ENCODE data around the gene AADACL3.
A peak's percentile ranks its signal among the peaks of the same experiment; 100 is the strongest.

The AADACL3 gene

DNA sequence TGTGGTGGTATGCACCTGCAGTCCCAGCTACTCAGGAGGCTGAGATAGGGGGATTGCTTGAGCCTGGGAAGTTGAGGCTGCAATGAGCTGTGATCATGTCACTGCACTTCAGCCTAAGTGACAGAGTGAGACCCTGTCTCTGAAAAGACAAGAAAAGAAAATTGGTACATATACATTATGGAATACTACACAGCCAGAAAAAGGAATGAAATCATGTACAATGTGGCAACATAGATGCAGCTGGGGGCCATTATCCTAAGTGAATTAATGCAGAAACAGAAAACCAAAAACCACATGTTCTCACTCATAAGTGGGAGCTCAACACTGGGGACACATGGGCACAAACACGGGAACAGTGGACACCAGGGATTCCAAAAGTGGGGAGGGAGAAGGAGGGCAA, 23.0 kb downstream of the AADACL3 start:
- H3K4me3 ChIP-seq (ENCODE audit: low read length), result no peak overlapping the region
- TF ChIP-seq, protein P1, sequence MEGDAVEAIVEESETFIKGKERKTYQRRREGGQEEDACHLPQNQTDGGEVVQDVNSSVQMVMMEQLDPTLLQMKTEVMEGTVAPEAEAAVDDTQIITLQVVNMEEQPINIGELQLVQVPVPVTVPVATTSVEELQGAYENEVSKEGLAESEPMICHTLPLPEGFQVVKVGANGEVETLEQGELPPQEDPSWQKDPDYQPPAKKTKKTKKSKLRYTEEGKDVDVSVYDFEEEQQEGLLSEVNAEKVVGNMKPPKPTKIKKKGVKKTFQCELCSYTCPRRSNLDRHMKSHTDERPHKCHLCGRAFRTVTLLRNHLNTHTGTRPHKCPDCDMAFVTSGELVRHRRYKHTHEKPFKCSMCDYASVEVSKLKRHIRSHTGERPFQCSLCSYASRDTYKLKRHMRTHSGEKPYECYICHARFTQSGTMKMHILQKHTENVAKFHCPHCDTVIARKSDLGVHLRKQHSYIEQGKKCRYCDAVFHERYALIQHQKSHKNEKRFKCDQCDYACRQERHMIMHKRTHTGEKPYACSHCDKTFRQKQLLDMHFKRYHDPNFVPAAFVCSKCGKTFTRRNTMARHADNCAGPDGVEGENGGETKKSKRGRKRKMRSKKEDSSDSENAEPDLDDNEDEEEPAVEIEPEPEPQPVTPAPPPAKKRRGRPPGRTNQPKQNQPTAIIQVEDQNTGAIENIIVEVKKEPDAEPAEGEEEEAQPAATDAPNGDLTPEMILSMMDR (conservative IDR thresholded peaks at IDR 0.05; ENCODE audit: low read length), result no peak
- DNase-seq (ENCODE audit: low read depth), result no peak

DNA sequence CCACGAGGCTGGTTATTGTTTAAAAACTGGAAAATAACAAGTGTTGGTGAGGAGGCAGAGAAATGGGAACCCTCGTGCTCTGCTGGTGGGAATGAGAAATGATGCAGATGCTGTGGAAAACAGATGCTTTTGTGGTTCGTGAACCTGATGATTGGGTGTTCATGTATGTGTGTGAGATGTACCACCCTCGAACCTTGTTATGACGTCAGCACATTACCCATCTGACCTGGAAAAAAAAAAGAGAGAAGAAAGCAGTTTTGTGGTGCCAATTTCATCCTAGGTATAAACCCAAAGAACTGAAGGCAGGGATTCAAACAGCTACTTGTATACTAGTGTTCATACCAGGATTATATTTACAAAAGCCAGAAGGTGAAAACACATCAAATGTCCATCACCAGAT, 23.7 kb downstream of the AADACL3 start:
- peak; percentile 11 for DNase-seq (ENCODE audit: low read depth)
- no peak overlapping the region for H3K4me3 ChIP-seq (ENCODE audit: low read length)
- TF ChIP-seq, protein P1 (conservative IDR thresholded peaks at IDR 0.05; ENCODE audit: low read length), result no peak

DNA sequence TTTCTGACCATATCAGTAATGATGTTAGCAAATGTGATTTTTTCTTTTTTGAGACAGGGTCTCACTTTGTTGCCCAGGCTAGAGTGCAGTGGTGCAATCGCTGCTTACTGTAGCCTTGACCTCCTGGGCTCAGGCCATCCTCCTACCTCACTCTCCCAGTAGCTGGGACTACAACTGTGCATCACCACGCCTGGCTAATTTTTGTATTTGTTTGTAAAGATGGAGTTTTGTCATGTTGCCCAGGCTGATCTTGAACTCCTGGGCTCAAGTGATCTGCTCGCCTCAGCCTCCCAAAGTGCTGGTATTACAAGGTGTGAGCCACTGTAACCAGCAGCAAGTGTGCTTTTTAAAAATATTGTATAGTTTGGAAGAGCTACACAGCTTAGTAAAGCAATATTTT, 26.0 kb downstream of the AADACL3 start:
- DNase-seq (ENCODE audit: low read depth), result no peak
- TF ChIP-seq, protein P1 (conservative IDR thresholded peaks at IDR 0.05; ENCODE audit: low read length), result no peak
- H3K4me3 ChIP-seq (ENCODE audit: low read length), result no peak overlapping the region

DNA sequence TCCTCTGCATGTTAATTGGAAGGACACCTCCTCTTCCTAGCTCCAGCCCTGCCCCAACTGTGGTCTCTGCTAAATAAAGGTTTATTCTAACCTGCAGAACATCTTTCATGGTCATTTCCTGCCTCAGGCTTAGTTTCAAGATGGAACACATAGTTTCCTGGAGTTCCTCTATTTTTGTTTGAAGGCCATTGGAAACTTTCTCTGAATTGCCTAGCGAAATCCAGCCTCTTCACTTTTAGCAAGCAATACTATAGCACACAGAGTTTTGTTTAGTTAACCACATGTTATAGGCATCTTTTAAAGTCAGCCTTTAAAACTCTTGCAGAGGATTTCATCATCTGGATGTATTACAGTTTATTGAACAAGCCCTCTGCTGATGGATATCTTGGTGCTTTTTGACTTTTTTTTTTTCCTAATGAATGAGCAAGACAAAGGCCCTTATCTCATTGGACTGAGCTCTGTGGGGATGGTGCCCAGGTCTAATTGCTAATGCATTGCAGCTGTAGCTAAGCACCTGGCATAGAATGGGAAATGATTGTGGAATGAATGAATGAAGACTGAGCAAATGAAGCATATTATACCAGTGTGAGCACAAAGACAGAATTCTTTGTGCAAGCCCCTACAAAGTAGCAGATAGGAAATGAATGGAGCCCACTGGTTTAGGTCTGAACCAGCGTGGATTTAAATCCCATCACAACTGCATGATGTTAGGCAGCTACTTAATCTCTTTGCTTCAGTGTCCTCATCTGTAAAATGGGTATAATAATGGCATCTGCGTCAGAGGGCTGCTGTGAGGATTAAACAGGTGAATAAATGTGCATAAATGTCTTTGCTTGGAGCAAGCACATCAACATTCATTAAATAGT, 29.4 kb downstream of the AADACL3 start:
- no peak overlapping the region for H3K4me3 ChIP-seq (ENCODE audit: low read length)
- TF ChIP-seq, protein P1 (conservative IDR thresholded peaks at IDR 0.05; ENCODE audit: low read length), result no peak
- DNase-seq (ENCODE audit: low read depth), result peak; percentile 73

DNA sequence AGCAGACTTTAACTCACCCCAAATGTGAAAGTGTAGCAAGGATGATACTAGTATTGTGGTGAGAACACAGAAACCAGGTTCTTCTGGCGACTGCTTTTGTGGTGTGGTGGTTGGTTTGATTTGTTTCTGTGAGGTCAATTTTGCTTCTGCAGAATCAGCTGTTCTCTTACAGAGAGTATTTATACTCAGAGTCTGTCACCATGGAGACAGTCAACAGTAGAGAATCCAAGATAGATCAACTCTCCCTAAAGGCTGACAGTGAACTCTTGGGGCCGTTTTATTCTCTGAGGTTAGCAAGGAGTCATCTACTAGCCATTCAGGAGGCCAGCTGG, 30.0 kb downstream of the AADACL3 start, which contains the start of gene CFAP107:
CFAP107 (plus strand) TSS at position 209 of the 332 bp plus-strand sequence. CDS start 231 bp downstream, outside the sequence.
- peak; percentile 75 for DNase-seq (ENCODE audit: low read depth)
- H3K4me3 ChIP-seq (ENCODE audit: low read length), result peak within 1 kb of the TSS; percentile 5; the same call in 1 of the 2 replicates
- TF ChIP-seq, protein P1 (conservative IDR thresholded peaks at IDR 0.05; ENCODE audit: low read length), result no peak

DNA sequence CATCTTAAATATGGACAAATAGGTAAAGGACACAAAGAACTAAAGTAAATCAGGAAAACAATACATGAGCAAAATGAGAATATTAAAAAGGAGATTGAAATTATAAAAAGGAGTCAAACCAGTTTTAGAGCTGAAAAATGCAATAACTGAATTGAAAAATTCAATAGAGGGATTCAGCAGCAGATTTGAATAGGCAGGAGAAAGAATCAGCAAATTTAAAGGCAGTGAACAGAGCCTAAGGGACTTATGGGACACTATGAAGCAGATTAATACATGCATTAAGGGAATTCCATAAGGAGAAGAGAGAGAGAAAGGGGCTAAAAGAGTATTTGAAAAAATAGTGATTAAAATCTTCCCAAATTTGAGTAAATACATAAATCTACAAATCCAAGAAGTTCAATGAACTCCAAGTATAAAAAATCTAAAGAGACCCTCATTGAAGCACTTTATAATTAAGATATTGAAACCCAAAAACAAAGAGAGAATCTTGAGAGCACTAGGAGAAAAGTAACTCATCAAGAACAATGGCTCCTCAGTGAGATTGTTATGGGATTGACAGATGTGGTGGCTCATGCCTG, 33.0 kb downstream of the AADACL3 start:
- TF ChIP-seq, protein P1 (conservative IDR thresholded peaks at IDR 0.05; ENCODE audit: low read length), result no peak
- H3K4me3 ChIP-seq (ENCODE audit: low read length), result no peak overlapping the region
- no peak for DNase-seq (ENCODE audit: low read depth)

DNA sequence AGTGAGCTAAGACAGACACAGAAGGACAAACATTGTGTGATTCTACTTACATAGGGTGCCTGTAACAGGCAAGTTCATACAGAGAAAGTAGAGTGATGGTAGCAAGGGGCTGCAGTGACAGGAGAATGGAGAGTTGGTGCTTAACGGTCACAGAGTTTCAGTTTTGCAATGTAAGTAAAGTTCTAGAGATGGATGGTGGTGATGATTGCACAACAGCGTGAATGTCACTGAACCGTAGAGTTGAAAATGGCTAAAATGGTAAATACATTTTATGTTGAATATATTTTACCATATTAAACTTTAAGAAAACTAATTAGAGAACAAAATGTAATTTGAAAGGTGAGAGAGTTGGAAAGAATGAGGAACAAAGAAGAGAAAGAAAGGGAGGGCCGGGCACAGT, 38.8 kb downstream of the AADACL3 start:
- DNase-seq (ENCODE audit: low read depth), result no peak
- TF ChIP-seq, protein P1 (conservative IDR thresholded peaks at IDR 0.05; ENCODE audit: low read length), result no peak
- no peak overlapping the region for H3K4me3 ChIP-seq (ENCODE audit: low read length)
